ENCODE measurements around the gene SPHKAP. TPM values are rescaled to one million over a fixed set of nuclear protein-coding genes. Genes with fewer than 3 reads are reported as not detected.
"Not testable (repeated sequence)": the region's sequence is repeated elsewhere in the genome, so short reads cannot be mapped to it uniquely, and the experiment has no call there.

SPHKAP gene, protein sequence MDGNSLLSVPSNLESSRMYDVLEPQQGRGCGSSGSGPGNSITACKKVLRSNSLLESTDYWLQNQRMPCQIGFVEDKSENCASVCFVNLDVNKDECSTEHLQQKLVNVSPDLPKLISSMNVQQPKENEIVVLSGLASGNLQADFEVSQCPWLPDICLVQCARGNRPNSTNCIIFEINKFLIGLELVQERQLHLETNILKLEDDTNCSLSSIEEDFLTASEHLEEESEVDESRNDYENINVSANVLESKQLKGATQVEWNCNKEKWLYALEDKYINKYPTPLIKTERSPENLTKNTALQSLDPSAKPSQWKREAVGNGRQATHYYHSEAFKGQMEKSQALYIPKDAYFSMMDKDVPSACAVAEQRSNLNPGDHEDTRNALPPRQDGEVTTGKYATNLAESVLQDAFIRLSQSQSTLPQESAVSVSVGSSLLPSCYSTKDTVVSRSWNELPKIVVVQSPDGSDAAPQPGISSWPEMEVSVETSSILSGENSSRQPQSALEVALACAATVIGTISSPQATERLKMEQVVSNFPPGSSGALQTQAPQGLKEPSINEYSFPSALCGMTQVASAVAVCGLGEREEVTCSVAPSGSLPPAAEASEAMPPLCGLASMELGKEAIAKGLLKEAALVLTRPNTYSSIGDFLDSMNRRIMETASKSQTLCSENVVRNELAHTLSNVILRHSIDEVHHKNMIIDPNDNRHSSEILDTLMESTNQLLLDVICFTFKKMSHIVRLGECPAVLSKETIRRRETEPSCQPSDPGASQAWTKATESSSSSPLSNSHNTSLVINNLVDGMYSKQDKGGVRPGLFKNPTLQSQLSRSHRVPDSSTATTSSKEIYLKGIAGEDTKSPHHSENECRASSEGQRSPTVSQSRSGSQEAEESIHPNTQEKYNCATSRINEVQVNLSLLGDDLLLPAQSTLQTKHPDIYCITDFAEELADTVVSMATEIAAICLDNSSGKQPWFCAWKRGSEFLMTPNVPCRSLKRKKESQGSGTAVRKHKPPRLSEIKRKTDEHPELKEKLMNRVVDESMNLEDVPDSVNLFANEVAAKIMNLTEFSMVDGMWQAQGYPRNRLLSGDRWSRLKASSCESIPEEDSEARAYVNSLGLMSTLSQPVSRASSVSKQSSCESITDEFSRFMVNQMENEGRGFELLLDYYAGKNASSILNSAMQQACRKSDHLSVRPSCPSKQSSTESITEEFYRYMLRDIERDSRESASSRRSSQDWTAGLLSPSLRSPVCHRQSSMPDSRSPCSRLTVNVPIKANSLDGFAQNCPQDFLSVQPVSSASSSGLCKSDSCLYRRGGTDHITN (N-terminal part only)
- 18.2 TPM for total RNA-seq

- peak; percentile 59 for DNase-seq
Observed at GRCh38 chr2:228181098-228182019, at the start of gene SPHKAP. Gene SPHKAP (minus strand): TSS chr2:228181687. CDS start chr2:228181598, 89 bp downstream.

DNA sequence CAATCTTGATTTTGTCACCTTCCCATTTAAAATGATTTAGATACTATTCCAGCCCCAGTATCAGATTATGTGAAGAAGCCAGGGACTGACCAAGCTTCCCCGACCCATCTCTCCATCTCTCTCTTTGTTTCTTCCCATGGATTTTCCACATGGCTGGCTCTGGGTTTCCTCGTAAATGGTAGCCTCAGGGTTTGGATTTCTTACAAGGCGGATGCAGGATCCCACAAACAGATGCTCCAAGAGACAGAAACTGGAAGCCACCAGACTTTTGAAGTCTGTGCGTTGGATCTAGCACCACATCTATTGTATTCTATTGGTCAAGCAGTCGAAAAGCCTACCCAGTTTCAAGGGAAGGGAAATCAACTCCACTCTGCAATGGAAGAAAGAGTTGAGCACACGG, 46.0 kb upstream of the SPHKAP start:
- DNase-seq: no peak

GRCh38 chr2:228224410-228224809, 42.9 kb upstream of the SPHKAP start:
- DNase-seq: no peak

DNA sequence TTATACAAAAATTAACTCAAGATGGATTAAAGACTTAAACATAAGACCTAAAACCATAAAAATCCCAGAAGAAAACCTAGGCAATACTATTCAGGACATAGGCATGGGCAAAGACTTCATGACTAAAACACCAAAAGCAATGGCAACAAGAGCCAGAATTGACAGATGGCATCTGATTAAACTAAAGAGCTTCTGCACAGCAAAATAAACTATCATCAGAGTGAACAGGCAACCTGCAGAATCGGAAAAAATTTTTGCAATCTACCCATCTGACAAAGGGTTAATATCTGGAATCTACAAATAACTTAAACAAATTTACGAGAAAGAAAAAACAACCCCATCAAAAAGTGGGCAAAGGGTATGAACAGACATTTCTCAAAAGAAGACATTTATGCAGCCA, 37.1 kb upstream of the SPHKAP start:
- DNase-seq: not testable (repeated sequence)

DNA sequence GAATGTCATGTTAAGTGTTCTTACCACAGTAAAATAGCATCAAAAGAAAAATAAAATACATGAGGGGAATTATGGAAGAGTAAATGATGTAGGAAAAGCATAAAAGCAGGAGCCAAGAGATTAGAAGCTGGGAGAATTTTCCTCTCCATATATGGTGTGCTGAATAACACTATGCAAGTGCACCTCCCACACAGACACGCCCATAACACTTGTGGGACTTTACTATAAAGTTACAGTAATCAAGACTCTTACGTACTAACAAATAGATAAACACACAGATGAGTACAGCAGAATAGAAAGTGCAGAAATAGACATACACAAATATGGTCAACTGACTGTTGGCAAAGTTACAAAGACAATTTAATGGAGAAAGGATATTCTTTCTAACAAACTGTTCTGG, 16.0 kb upstream of the SPHKAP start:
- no peak for DNase-seq

DNA sequence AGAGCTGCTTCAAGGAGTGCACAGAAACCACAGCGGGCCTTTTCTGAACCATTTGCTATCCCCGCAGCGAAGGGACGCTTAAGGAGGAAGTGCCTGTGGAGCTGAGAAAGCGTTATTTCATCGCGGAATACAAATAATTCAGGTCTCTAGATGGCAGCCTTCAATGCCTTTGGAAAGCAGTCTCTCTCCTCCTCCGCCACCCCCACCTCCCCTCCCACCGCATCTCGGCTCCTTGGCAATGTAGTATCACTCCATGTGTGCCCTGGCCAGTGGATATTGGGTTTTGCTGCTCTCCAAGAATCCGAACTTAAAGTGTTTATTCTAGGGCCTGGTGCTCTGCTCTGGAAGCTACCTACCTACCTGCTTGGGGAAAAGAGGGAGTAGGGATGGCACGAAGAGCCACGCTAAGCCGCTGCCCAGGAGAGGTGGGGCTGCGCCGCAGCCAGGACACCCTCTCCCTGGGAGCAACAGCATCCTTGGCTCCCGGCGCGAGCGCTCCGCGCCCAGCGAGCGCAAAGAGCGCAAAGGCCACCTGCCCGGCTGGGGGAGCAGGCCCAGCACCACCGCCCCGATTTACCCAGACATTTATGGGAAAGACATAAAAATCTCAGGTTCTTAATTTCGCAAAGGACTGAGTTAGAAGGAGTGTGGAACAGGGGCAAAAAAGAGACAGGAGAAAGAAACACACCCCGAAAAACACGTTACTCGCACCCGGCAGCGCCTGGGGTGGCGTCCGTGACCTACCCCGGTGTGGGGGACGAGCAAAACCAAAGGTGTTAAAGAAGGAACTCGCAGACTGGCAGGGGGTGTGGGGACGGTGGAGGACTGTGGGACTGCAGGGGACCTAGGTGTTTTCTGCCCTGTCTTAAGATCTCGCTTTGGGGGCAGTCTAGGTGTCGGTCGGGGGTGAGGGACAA, 1.0 kb downstream of the SPHKAP start:
- DNase-seq: peak; percentile 74

GRCh38 chr2:228167290-228167689, 14.2 kb downstream of the SPHKAP start:
- DNase-seq: no peak

GRCh38 chr2:228164718-228165117, 16.8 kb downstream of the SPHKAP start:
- DNase-seq: no peak

GRCh38 chr2:228157841-228158240, 23.6 kb downstream of the SPHKAP start:
- DNase-seq: no peak

DNA sequence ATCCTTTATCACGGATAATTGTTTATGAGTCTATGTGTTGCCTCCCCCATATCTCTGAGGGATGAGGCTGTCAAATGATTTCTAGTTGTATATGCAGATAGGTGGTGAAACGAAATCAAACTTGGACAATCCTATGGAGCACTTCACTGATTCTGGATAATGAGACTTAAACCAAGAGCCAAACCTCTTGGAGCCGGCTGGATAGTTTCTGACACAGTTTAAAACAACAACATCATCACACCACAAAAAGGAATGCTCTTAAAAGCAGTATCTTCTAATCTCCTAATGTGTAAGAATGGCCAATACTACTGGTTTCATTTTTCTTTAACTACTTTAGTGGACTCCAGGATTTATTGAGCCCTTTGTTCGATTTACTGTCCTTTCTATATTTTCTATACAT, 36.5 kb downstream of the SPHKAP start:
- DNase-seq: no peak

DNA sequence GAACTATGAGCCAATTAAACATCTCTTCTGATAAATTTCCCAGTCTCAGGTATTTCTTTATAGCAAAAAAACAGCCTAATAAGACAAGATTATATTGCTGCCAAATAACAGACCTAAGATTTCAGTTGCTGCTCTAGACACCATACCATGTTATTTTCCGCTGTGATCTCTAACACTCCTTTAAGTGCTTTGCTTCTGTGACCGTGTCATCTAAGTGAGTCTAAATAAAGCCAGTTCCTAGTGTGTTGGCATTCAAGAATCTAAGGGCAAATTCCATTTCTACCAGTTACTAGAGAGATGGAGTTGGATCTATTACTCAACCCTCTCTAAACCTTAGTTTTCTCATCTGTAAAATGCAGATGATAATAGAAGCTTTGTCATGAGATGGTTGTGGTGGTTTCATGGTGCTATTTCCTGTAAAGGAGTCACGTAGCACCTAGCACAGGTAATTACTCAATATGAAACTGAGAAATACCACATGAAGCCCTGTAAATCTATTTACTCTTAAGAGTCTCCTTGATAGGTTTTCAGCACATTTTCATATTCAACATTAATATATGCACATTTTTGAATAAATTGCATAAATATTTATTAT, 40.5 kb downstream of the SPHKAP start:
- no peak for DNase-seq

GRCh38 chr2:228136027-228136426, 45.5 kb downstream of the SPHKAP start:
- DNase-seq: no peak

DNA sequence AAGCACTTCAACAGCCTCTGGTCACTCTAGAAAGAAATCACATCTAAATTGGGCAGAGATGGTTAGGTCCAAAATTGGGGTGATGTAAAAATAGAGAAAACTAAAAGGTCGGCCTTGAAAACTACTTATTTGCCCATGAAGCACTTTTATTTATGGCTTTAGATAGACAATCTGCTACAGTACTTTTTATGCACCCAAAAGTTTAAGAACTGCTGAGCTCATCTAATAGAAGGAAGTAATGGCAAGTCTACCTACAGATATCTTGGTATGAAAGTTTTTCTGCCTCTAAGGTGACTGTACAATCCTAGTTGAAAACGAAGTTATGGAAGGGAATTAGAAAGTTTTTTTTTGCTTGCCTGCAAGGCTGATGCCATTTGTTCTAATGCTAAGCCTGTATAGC, 46.2 kb downstream of the SPHKAP start:
- no peak for DNase-seq

DNA sequence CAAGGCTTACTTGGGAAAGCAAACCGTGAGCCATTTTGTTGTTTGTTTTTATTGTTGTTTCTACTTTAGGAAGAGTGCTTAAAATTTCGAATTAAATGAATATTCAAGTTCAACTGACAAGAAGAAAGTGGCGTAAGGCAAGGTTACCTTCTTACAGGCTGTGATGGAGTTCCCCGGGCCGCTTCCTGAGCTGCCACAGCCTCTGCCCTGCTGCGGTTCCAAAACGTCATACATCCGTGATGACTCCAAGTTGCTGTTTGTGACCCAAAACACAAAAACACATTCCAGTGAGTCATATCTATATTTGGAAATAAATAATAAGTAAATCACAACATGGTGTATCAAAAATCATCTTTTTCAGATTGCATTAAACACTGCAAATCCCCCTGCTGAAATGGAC, 49.7 kb downstream of the SPHKAP start:
- no peak for DNase-seq

- DNase-seq: no peak
Observed at GRCh38 chr2:228126401-228126800, 55.1 kb downstream of the SPHKAP start.

DNA sequence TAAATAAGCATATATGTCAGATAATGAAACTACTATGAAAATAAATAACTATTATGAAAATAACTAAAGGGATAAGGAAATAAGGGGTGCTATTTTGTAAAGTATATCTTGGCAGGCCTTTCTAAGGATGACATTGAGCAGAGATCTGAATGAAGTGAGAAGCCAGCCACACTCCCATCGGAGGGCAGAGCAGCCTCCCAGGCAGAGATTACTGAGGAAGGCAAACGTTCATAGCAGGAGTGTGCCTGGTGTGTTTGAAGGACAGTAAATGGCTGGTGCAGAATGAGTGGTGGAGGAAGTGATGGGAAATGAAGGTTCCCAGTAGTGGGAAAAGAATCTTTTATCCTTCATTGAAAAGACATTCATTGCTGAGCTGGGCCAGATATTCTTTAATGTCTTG, 62.5 kb downstream of the SPHKAP start:
- DNase-seq: no peak

GRCh38 chr2:228107846-228108245, 73.6 kb downstream of the SPHKAP start:
- peak; percentile 15 for DNase-seq

- no peak for DNase-seq
Observed at GRCh38 chr2:228105526-228106250, 75.8 kb downstream of the SPHKAP start.

GRCh38 chr2:228104215-228104614, 77.3 kb downstream of the SPHKAP start:
- DNase-seq: no peak

Data from tongue (tissue), 2 donors.